Measurements from ENCODE around the gene TRMT10B.

Gene TRMT10B

DNA sequence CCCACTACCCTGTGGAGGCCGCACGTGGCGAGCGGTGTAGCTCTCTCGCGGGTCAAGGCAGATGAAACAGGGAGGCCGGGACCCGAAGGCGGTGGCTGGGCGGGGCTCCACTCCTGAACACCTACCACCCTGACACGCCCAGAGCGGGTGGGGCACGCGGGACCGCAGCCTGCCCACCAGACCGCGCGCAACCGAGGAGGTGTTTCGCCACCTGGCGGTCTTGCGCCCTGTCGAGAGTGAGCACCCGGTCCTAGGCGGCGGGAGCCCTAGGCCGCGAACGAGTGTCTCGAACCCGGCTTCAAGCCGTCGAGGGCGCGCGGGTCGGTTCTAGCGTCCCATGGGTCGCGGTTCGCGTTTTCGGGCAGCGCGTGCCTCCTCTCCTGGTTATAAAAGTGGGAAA is 33.5 kb downstream of the TRMT10B start:
- Histone ChIP-seq H3K36me3 (ENCODE audit: insufficient read depth, insufficient read length, low read length) (peaks cover 22% of the 10 kb centered on the region), H3K9ac (ENCODE audit: insufficient read length, low read depth) (no peak overlapping the region), H3K4me3 (ENCODE audit: insufficient read length, low read depth) (no peak overlapping the region), H3K9me3 (ENCODE audit: insufficient read depth, low read length) (no peaks in the 10 kb centered on the region), H3K4me1 (ENCODE audit: insufficient read depth, insufficient read length) (no peaks in the 10 kb centered on the region), H3K27me3 (ENCODE audit: insufficient read depth, insufficient read length) (no peaks in the 10 kb centered on the region)
- no peak for DNase-seq (ENCODE audit: low read depth, low spot score)
- TF ChIP-seq SUZ12 (IDR thresholded peaks at IDR 0.05; ENCODE audit: extremely low read depth, insufficient read depth, insufficient read length), result no peak
- TF ChIP-seq ZNF274 (IDR thresholded peaks at IDR 0.05; ENCODE audit: low read depth, low read length), result no peak
- no peak for TF ChIP-seq YY1 (IDR thresholded peaks at IDR 0.05; ENCODE audit: insufficient read depth, insufficient read length)

DNA sequence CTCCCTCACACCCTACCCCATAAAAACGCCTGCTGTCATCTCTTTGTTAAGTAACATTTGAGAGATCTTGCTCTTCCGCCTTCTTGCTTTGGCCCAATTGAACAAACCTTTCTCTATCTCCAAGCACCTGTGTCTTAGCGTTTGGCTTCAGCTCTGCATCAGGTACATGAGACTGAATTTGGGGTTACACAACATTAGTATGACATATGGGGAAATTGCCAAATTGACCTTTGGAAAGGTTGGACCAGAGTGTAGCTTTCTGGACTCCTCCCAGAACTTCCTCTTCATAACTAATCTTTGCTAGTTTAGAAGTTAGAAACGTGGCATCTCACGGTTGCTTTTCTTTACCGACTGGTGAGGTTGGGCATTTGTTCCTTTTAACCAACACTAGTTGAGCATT is 34.7 kb downstream of the TRMT10B start:
- no peaks in the 10 kb centered on the region for H3K9me3 ChIP-seq (ENCODE audit: insufficient read depth, low read length)
- peaks cover 10% of the 10 kb centered on the region for H3K36me3 ChIP-seq (ENCODE audit: insufficient read depth, insufficient read length, low read length)
- no peak overlapping the region for H3K4me3 ChIP-seq (ENCODE audit: insufficient read length, low read depth)
- no peaks in the 10 kb centered on the region for H3K27me3 ChIP-seq (ENCODE audit: insufficient read depth, insufficient read length)
- no peak overlapping the region for H3K9ac ChIP-seq (ENCODE audit: insufficient read length, low read depth)
- no peak for DNase-seq (ENCODE audit: low read depth, low spot score)
- TF ChIP-seq ZNF274 (IDR thresholded peaks at IDR 0.05; ENCODE audit: low read depth, low read length), result no peak
- H3K4me1 ChIP-seq (ENCODE audit: insufficient read depth, insufficient read length), result no peaks in the 10 kb centered on the region

DNA sequence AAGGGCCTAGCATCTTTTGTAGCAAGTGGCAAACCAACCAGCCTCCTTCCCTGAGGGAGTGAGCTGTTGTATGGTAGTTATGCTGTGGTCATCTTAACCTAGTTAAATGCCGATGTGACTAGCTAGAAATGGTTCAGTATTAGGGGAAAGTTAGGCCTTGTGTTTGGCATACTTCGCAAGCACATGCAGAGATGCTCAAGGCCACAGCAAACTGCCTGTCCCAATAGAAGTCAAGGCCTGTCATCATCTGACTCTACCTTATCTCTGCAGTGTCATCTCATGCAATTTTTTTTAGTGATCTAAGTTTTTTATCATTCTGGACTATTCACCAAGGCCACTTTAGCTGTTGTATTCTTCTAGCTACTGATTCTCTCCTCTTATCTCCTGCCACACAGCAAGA is 36.5 kb downstream of the TRMT10B start:
- no peaks in the 10 kb centered on the region for H3K36me3 ChIP-seq (ENCODE audit: insufficient read depth, insufficient read length, low read length)
- DNase-seq (ENCODE audit: low read depth, low spot score), result no peak
- H3K27me3 ChIP-seq (ENCODE audit: insufficient read depth, insufficient read length), result no peaks in the 10 kb centered on the region
- H3K9ac ChIP-seq (ENCODE audit: insufficient read length, low read depth), result no peak overlapping the region
- H3K9me3 ChIP-seq (ENCODE audit: insufficient read depth, low read length), result no peaks in the 10 kb centered on the region
- no peak overlapping the region for H3K4me3 ChIP-seq (ENCODE audit: insufficient read length, low read depth)
- no peaks in the 10 kb centered on the region for H3K4me1 ChIP-seq (ENCODE audit: insufficient read depth, insufficient read length)
- TF ChIP-seq SUZ12 (IDR thresholded peaks at IDR 0.05; ENCODE audit: extremely low read depth, insufficient read depth, insufficient read length) (no peak), YY1 (IDR thresholded peaks at IDR 0.05; ENCODE audit: insufficient read depth, insufficient read length) (no peak), ZNF274 (IDR thresholded peaks at IDR 0.05; ENCODE audit: low read depth, low read length) (no peak)

DNA sequence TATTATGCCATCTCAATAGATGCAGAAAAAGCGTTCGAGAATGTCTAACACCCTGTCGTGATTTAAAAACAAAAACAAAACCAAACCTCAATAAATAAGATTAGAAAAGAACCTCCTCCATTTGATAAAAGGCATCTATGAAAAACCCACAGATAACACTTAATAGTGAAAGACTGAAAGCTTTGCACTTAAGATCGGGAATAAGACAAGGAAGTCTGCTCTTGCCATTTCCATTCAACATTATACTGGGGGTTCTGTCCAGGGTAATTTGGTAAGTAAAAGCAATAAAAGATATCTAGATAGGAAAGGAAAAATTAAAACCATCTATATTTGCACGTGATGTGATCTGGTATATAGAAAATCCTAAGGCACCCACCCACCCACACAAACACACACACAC is 38.5 kb downstream of the TRMT10B start:
- H3K27me3 ChIP-seq (ENCODE audit: insufficient read depth, insufficient read length), result no peaks in the 10 kb centered on the region
- no peak for DNase-seq (ENCODE audit: low read depth, low spot score)
- no peaks in the 10 kb centered on the region for H3K4me1 ChIP-seq (ENCODE audit: insufficient read depth, insufficient read length)
- H3K9ac ChIP-seq (ENCODE audit: insufficient read length, low read depth), result no peak overlapping the region
- no peak overlapping the region for H3K4me3 ChIP-seq (ENCODE audit: insufficient read length, low read depth)
- H3K36me3 ChIP-seq (ENCODE audit: insufficient read depth, insufficient read length, low read length), result no peaks in the 10 kb centered on the region
- no peak for TF ChIP-seq SUZ12 (IDR thresholded peaks at IDR 0.05; ENCODE audit: extremely low read depth, insufficient read depth, insufficient read length)
- TF ChIP-seq ZNF274 (IDR thresholded peaks at IDR 0.05; ENCODE audit: low read depth, low read length), result no peak
- no peak for TF ChIP-seq YY1 (IDR thresholded peaks at IDR 0.05; ENCODE audit: insufficient read depth, insufficient read length)
- H3K9me3 ChIP-seq (ENCODE audit: insufficient read depth, low read length), result no peaks in the 10 kb centered on the region

DNA sequence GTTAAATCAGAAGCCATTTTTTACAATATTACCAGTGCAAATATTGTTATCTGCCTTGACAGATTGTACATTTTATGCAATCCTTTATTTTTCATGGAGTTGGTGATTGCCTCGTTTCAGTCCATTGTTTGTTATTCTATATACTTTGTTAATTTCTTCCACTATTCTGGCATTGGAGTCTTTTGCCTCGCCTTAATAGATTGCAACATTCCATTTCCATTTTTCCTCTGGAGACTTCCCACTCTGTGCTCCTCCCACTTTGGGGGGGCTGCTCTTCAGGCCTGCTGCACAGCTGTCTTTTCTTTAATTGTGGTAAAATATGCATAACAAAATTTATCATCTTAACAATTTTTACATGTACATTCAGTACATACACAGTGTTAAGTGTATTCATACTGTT is 42.6 kb downstream of the TRMT10B start:
- DNase-seq (ENCODE audit: low read depth, low spot score), result no peak
- H3K4me3 ChIP-seq (ENCODE audit: insufficient read length, low read depth), result no peak overlapping the region
- peaks cover 3% of the 10 kb centered on the region for H3K36me3 ChIP-seq (ENCODE audit: insufficient read depth, insufficient read length, low read length)
- no peaks in the 10 kb centered on the region for H3K27me3 ChIP-seq (ENCODE audit: insufficient read depth, insufficient read length)
- H3K9ac ChIP-seq (ENCODE audit: insufficient read length, low read depth), result no peak overlapping the region
- H3K4me1 ChIP-seq (ENCODE audit: insufficient read depth, insufficient read length), result no peaks in the 10 kb centered on the region
- H3K9me3 ChIP-seq (ENCODE audit: insufficient read depth, low read length), result no peaks in the 10 kb centered on the region
- TF ChIP-seq ZNF274 (IDR thresholded peaks at IDR 0.05; ENCODE audit: low read depth, low read length) (no peak), SUZ12 (IDR thresholded peaks at IDR 0.05; ENCODE audit: extremely low read depth, insufficient read depth, insufficient read length) (no peak), YY1 (IDR thresholded peaks at IDR 0.05; ENCODE audit: insufficient read depth, insufficient read length) (no peak)

DNA sequence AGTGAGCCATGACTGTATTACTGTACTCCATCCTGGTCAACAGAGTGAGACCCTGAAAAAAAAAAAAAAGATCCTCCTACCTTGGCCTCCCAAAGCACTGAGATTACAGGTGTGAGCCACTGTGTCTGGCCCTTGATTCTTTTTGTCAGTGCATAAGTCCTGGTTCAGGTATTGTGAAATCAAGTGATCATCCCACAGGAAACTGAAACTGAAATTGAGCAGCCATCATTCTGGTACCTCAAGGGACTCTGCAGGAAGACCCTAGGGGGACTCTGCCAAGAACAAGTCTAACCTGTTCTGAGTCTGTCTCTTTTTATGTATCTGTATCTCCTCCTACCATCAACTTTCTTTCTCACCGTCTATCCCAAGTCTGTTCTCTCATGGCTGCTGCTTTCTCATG is 45.1 kb downstream of the TRMT10B start:
- Histone ChIP-seq H3K27me3 (ENCODE audit: insufficient read depth, insufficient read length) (no peaks in the 10 kb centered on the region), H3K9ac (ENCODE audit: insufficient read length, low read depth) (no peak overlapping the region), H3K9me3 (ENCODE audit: insufficient read depth, low read length) (no peaks in the 10 kb centered on the region), H3K36me3 (ENCODE audit: insufficient read depth, insufficient read length, low read length) (peaks cover 13% of the 10 kb centered on the region), H3K4me1 (ENCODE audit: insufficient read depth, insufficient read length) (no peaks in the 10 kb centered on the region), H3K4me3 (ENCODE audit: insufficient read length, low read depth) (no peak overlapping the region)
- DNase-seq (ENCODE audit: low read depth, low spot score), result no peak
- TF ChIP-seq ZNF274 (IDR thresholded peaks at IDR 0.05; ENCODE audit: low read depth, low read length) (no peak), SUZ12 (IDR thresholded peaks at IDR 0.05; ENCODE audit: extremely low read depth, insufficient read depth, insufficient read length) (no peak), YY1 (IDR thresholded peaks at IDR 0.05; ENCODE audit: insufficient read depth, insufficient read length) (no peak)

- peak; percentile 82 for DNase-seq (ENCODE audit: low read depth, low spot score)
- TF ChIP-seq YY1 (IDR thresholded peaks at IDR 0.05; ENCODE audit: insufficient read depth, insufficient read length) (no peak), SUZ12 (IDR thresholded peaks at IDR 0.05; ENCODE audit: extremely low read depth, insufficient read depth, insufficient read length) (no peak), ZNF274 (IDR thresholded peaks at IDR 0.05; ENCODE audit: low read depth, low read length) (no peak)
- Histone ChIP-seq H3K4me3 (ENCODE audit: insufficient read length, low read depth) (peak within 1 kb of the TSS; percentile 88), H3K9me3 (ENCODE audit: insufficient read depth, low read length) (no peaks in the 10 kb centered on the region), H3K36me3 (ENCODE audit: insufficient read depth, insufficient read length, low read length) (peaks cover 13% of the 10 kb centered on the region), H3K27me3 (ENCODE audit: insufficient read depth, insufficient read length) (no peaks in the 10 kb centered on the region), H3K9ac (ENCODE audit: insufficient read length, low read depth) (peak within 1 kb of the TSS; percentile 95), H3K4me1 (ENCODE audit: insufficient read depth, insufficient read length) (no peaks in the 10 kb centered on the region)
Observed at GRCh38 chr9:37800631-37801286, 47.2 kb downstream of the TRMT10B start, which contains the start of gene DCAF10. Gene DCAF10 (plus strand): TSS chr9:37800797. CDS start chr9:37800867, 70 bp downstream.
